Measurements from ENCODE around the gene DGKQ.

The DGKQ gene

DNA sequence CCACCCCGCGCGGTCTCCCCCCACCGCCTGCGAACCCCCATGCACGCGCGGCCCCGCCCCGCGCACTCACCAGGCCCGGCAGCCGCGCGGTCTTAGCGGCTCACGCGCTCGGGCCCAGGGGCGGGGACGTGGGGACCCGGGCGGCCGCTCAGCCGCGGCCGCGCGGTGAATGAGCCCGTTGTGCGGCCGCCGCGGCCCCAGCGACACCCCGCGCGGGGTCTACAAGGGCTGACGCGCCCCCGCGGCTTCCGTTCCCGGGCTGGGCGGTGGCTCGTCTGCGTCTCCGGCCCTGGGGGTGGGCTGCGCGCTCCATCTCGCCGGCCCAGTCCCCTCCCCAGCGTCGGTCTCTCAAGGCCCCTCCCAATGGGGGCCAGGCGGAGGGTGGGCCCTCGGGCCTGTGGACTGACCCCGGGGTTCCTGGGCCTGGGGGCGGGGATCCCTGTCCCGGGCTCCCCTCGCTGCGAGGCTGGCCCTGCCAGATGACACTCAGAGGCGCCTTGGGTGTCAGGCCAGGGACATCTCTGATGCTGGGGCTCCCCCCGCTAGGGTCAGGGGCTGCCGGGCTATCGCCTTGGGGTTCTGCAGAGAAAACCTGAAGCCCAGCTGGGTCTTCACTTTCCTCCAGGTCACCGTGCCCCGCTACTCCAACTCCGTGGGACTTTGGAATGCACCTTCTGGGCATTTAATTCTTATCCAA is 24.2 kb upstream of the DGKQ start:
- DNase-seq = peak; percentile 32
- in situ Hi-C loops (cut with HindIII; ENCODE audit: low pct_ligation_motif_present, low pct_unique_long_range_greater_than_20kb, low sequenced_read_pairs) = no loop called here

DNA sequence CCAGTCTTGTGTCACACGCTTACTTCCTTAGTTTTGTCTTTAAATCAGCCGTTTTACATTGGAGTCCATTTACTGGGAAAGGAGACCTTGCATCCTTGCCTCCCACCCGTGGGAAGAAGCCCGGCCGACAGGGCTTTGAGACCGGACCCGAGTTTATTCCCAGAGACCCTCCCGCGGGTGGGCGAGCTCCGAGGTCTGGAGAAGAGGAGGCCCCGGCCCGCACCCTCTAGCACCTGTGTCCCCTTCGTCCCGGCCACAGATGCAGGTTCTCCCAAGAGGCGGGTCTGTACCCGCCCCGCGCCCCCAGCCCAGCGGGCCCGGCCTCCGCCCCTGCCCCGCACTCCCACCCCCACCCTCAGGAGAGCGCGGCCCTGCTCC is 23.6 kb upstream of the DGKQ start:
- in situ Hi-C loops (cut with HindIII; ENCODE audit: low pct_ligation_motif_present, low pct_unique_long_range_greater_than_20kb, low sequenced_read_pairs) = no loop called here
- no peak for DNase-seq

DNA sequence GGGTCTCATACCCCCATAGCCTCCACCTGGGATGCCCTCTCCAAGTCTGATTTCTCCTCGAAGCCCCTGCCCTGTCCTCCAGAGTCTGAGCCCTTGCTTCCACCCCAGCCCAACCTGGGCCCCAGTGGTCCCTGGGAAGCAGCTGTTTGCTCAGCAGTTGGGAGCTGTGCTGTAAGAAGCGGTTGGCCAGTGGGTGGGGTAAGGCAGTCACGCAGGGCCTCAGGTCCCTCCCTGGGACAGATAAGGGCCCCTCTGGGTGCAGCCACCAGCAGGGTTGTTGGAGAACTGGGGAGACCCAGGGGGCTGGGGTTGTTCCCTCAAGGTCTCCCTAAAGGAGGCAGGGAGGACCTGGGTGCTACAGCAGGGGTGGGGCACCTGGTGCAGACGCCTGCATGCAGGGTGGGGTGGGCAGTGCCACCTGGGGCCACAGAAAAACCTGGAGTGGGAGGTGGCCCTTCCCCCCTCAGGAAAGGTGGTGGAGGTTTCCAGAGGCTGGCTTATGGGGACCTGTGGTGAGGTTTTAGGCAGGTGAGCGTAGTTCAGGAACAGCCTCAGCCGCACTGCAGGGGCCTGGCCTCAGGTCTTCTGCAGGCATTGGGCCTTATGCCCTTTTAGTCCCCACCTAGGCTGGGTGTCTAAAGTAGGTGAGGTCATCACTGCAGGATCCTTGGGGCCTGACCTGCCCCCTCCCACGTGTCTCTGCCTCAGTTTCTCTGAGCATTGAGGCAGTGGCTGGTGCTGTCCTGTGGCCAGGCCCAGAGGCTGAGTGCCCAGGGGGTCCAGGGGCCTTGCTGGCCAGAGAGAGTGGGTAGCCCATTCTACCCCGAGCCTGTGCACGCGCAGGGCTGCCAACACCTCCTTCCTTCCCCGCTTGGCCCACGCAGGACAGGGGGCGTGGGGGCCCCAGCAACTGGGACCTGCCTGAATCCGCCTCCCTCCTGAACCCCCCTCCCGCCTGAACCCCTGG is 22.9 kb upstream of the DGKQ start:
- in situ Hi-C loops (cut with HindIII; ENCODE audit: low pct_ligation_motif_present, low pct_unique_long_range_greater_than_20kb, low sequenced_read_pairs) = no loop called here

DNA sequence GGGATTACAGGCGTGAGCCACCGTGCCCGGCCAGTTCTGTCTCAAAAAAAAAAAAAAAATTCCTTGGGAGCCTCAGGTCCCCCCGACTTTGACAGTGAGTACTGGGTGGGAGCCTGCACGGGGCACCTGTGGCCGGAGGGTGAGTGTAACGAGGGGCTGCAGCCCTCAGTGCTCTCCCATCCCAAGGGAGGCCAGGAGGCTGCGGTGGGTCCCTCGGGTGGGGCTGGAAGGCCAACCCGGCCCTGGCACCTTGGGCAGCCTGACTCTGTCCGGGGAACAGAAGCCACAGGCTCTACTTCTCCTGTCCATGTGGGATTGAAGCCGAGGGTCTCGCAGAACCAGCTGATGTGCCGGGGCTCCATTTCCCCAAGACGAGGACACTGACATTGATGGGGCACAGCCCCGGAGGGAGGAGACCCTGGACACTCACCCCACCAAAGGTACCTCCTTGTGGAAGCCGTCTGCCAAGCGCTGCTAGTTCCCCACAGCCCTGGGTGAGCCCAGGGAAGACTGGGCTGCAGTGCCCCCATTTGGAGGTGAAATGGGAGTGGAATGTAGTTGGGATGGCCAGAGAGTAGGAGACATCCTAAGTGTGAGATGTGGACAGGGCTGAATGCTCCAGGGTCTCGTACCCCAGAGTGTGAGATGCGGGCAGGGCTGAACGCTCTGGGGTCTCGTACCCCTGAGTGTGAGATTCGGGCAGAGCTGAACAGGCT is 22.1 kb upstream of the DGKQ start:
- DNase-seq = no peak
- in situ Hi-C loops (cut with HindIII; ENCODE audit: low pct_ligation_motif_present, low pct_unique_long_range_greater_than_20kb, low sequenced_read_pairs) = no loop called here

More for the DNA sequence above, 22.9 kb upstream of the DGKQ start:
- no peak for DNase-seq

DNA sequence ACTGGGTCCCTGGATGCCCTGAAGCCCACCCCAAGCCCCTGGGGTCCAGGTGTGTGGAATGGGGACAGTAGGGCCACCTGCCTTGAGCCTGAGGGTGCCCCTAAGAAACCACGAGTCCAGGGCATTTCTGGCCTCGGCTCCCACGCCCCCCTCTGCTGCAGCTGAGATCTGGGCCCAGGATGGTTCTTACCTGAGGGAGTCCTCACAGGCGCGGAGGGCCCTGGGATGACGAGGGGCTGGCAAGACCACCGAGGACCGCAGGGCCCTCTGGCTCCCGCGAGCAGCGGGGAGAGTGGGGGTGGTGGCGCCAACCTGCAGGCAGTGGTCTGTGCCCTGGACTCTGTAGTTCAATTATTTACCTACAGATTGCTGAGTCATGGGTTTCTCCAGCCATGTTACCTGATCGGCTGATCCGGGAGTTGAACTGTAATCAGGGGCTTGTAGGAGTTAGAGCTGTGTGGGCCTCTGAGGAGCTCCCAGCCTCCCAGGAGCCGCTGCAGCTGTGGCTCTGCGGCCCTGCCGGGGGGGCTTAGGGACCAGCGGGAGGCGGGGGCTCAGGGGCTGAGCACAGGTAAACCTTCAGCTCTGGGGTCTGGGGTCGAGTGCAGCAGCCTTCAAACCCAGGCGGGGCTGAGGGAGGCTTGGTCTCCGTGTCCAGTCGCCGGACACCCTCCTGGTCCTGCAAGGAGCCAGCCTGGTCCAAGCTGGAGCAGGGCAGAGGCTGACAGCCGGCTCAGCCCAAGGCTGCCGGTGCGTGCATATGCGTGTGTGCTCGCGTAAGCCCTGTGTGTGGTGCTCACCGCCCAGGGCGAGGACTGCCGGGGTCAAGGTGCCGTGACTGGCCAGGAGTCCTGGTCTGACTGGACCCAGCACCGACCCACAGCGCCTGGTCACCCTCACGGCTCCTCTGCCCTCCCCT is 20.0 kb upstream of the DGKQ start, which contains the start of gene SLC26A1:
TSS of gene SLC26A1 (minus strand) at position 294 of the 919 bp plus-strand sequence. CDS start 1,701 bp downstream, outside the sequence.
- in situ Hi-C loops (cut with HindIII; ENCODE audit: low pct_ligation_motif_present, low pct_unique_long_range_greater_than_20kb, low sequenced_read_pairs) = no loop called here
- DNase-seq = peak; percentile 58

DNA sequence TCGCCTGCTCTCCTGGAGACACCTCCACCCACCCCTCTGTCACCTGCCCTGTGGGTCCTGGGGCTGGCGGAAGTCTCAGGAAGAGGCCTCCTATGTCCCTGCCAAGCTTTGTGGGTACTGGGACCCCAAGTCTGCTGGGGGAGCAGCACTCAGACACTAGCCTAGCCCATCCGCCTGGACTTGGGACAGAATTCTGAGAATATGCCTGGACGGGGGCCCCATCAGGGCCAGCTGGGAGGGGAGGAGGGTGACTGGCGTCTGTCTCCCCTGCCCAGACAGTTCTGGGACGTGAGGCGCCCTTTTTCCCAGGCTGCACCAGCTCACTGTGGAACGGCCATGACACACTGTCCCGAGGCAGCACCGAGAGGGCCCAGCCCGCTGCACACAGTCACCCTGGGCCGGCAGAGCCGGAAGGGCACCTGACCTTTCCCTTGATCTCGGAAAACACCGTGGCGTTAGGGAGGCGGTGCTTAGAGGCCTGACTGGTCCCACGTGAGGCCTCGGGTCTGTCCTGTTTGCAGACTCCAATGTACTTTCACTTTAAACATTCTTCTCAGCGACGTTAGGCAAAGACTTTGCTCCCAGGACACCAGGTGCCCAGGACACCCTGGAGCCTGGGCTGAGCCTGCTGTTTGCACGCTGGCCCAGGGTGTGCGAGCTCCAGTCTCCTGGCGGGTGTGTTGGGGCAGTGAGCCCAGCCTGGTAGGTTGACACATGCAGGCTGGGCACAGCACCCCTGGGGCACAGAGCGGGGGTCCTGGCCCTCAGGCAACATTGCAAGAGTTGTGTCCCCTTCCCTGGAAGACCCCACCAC is 19.1 kb upstream of the DGKQ start:
- DNase-seq = peak; percentile 80
- in situ Hi-C loops (cut with HindIII; ENCODE audit: low pct_ligation_motif_present, low pct_unique_long_range_greater_than_20kb, low sequenced_read_pairs) = no loop called here

DNA sequence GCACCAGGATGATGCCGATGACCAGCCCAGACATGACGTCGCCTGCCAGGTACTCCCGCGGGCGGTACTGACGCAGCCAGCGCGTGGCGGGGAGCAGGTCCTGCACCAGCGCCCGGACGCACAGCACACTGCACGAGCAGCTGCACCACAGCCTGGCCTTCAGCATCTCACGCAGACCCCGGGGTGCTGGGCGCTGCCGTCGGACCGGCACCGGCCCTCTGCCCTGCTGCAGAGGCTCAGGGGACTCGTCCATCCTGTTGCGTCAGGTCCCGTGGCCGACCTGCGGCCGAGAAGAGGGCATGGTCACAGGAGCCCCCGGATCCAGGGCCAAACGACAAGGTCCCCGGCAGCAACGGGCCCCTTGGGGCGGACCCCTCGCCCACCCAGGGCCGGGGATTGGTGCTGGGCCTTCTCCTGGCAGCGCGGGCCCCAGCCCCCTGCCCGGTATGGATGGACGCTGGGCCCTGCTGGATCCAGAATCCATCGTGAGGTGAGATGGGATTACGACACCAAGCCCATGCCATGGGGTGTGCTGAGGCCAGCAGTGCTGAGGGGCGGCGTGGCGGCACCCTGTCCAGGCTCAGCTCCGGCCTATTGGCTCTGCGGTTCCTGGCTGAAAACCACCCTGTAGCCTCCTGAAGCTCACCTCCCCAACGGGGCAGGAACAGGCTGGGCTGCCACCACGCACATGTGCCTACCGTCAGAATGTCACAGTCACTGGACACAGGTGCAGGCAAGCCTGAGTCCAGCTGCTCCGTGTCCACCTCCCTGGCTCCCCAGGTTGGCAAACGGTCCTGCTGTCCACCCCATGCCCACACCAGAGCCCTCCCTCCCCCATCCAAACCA is 18.3 kb upstream of the DGKQ start:
- in situ Hi-C loops (cut with HindIII; ENCODE audit: low pct_ligation_motif_present, low pct_unique_long_range_greater_than_20kb, low sequenced_read_pairs) = no loop called here
- no peak for DNase-seq

DNA sequence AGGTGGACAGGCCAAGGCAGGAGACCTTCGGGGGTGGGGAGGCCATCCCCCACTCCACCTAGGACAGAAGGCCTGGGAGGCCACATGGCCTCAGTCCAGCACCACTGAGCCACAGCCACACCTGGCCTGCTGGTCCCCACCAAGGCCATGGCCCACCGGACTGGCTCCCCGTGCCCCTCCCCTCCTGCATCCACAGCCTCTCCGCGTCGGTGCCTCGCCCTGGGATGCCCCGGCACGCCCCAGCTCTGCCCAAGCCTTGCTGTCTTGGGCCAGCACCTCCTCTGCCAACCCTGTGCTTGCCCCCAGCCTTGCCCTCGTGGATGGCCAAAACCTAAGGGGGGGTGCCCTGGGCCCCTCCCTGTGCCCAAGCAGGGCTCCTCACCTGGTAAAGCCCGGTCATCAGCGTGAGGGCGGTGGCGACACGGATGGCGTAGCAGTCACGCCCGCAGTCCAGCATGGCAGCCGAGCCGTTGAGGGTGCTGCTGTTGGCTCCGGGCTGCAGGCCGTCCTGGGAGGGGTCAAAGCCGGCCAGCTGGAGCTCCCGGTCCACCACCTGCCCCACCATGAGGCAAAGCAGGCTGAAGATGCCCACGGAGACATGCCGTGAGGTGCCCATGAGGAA is 17.5 kb upstream of the DGKQ start:
- in situ Hi-C loops (cut with HindIII; ENCODE audit: low pct_ligation_motif_present, low pct_unique_long_range_greater_than_20kb, low sequenced_read_pairs) = no loop called here

DNA sequence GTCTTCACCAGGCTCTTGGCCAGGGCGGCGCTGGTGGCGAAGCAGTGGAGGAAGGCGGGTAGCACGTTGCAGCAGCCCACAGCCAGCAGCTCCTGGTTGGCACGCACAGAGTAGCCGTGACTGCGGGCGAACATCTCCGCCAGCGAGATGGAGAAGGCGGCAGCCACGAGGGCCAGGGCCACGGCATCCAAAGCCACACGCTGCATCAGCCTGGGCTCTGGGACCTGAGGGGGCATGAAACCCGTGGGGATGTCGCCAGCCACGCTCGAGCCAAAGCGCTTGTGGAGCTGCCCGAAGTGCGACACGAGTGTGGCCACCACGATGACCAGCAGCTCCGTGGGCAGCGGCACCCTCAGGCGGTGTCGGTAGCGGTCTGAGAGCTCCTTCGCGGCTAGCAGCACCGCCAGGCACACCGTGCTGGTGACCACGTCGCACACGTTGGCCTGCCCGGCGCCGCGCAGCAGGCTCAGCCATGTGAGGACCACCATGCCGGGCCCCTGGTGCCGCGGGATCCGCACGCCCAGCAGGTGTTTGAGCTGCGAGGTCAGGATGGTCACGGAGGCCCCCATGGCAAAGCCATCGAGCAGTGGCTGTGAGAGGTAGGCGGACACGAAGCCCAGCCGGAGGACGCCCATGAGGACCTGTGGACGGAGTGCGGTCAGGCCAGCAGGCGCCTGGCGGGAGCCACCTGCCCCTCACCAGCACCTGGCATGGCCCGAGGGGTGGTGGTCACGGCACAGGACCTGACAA is 16.5 kb upstream of the DGKQ start:
- DNase-seq = no peak
- in situ Hi-C loops (cut with HindIII; ENCODE audit: low pct_ligation_motif_present, low pct_unique_long_range_greater_than_20kb, low sequenced_read_pairs) = no loop called here

More for the DNA sequence above, 17.5 kb upstream of the DGKQ start:
- DNase-seq = no peak

DNA sequence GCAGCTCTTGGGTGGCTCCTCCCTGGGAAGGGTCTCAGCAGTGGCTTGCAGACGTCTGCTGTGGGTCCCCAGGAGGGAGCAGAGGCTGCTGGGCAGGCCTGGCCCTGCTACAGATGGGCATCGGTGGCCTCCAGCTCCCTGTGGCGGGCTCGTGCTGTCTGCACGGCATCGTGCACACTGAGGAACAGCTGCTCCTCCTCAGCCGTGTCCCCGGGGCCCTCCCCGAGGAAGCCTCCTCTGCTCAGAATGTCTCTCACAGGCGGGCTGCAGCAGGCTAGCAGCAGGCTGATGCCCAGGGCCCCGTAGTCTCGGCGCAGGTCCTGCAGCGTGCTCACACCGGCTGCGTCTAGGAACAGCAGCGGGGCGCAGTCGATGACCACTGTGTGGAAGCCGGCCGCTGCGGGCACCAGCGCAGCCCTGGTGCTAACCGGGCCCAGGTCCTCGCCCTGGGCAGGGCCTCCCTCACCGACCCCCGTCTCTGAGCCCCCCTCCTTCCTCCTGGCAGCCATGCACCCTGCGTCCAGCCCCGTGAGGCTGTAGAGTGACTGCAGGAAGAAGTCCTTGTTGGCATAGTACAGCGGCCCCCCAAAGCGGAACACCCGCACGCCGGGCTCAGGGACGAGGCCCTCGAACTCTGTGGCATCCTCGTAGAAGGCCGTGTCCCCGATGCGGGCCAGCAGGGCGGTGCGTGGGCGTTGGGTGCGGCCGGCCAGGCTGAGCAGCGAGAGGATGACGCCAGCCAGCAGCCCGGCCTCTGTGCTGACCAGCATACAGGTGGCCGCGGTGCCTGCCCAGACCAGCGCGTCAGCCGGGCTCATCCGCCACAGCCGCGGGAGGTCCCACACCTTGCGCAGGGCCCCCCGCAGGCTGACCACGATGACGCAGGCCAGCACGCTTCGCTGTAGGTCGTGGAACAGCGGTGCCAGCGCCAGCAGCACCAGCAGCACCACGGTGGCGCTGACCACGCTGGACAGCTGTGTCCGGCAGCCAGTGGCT is 15.7 kb upstream of the DGKQ start:
- in situ Hi-C loops (cut with HindIII; ENCODE audit: low pct_ligation_motif_present, low pct_unique_long_range_greater_than_20kb, low sequenced_read_pairs) = no loop called here

DNA sequence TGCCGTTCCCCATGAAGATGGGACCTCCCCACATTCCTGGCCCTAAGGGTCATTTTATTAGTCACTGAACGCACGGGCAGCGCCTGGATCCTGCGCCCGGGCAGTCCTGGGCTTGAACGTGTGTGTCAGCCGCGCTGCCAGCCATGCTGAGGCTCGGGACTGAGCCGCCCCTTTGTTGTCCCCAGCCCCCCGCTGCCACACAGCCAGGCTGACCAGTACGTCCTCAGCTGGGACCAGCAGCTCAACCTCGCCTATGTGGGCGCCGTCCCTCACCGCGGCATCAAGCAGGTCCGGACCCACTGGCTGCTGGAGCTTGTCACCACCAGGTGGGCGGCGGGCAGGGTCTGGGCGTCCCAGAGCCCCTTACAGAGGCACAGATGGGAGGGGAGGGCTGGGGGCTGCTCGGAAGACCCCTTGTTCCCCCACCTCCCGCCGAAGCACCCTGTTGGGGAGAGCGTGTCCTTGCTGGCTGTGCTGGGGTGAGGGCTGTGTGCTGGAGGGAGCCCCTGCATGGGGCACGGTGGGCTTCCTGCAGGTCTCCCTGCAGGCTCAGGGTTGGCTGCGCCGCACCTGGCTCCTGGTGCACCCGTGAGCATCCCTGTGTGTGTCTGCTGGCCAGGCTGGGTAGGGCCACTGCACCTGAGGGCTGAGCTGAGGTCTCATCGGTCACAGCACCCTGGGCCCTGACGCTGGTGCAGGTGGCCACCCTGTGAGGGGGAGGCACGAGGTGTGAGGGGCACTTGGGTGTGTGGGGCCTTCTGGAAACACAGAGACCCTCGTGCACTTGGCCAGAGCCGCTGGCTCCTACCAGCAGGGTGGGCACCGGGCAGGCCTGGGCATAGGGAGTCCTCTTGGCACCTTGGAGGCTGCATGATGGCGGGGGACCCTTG is 14.5 kb upstream of the DGKQ start:
- in situ Hi-C loops (cut with HindIII; ENCODE audit: low pct_ligation_motif_present, low pct_unique_long_range_greater_than_20kb, low sequenced_read_pairs) = no loop called here
- peak; percentile 88 for DNase-seq

More for the DNA sequence above, 15.7 kb upstream of the DGKQ start:
- DNase-seq = no peak

DNA sequence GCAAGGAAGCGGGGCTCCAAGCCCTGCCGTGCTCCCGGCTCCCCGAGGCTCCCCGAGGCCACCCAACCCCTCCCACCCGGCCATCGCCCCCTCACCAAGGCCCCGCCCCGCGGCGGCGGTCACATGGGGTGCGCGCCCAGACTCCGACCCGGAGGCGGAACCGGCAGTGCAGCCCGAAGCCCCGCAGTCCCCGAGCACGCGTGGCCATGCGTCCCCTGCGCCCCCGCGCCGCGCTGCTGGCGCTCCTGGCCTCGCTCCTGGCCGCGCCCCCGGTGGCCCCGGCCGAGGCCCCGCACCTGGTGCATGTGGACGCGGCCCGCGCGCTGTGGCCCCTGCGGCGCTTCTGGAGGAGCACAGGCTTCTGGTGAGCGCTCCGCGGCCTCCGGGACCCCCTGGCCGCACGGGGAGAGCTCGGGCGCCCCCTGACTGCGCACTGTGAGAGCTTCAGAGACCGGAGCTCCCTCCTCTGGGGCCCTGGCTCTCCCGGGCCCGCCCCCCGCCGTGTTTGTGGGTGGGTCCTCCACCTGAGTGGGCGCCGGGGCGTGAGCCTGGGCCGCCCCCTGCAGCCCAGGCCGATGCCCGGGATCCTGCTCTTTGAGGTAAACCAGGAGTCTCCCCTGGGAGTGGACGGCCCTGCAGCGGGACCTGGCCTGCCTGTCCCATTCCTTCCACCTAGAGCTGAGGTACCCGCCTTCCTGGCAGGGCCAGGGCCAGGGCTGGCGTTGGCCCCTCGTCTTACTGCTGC is 13.7 kb upstream of the DGKQ start, which contains the start of gene IDUA:
TSS of gene IDUA (plus strand) at position 166 of the 745 bp plus-strand sequence. CDS start at position 207, 41 bp downstream.
- in situ Hi-C loops (cut with HindIII; ENCODE audit: low pct_ligation_motif_present, low pct_unique_long_range_greater_than_20kb, low sequenced_read_pairs) = no loop called here
- peak; percentile 83 for DNase-seq

DNA sequence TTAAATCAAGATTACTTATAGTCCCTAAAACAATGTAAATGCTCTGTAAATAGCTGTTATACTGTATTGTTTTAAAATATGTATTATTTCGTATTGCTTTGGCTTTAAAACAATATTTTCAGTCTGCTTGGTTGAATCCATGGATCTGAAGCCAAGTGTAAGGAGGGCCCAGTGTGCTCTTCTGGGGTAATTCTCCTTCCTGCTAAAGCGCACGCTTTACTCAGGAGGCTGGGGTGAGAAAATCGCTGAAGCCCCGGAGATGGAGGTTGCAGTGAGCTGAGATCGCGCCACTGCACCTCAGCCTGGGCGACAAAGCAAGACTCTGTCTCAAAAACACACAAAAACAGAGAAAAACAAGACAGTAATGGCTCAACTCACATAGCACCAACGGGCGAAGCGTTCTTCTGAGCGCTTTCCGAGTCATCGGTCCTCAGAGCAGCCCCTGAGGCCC is 13.1 kb upstream of the DGKQ start:
- peak; percentile 29 for DNase-seq
- in situ Hi-C loops (cut with HindIII; ENCODE audit: low pct_ligation_motif_present, low pct_unique_long_range_greater_than_20kb, low sequenced_read_pairs) = no loop called here
